Ectodermal cell (in vitro differentiated cells): ENCODE data around the gene RNF180.
"Not testable (repeated sequence)": the region's sequence is repeated elsewhere in the genome, so short reads cannot be mapped to it uniquely, and the experiment has no call there.

Source experiments
- H3K27ac ChIP-seq: 2 replicates; pipeline ENCODE4 v1.7.0; 2013; ENCODE audit warnings: mild to moderate bottlenecking, low read depth, low read length; ENCODE audit not compliant: insufficient read depth, poor library complexity, severe bottlenecking
- H3K27me3 ChIP-seq: 2 replicates; pipeline ENCODE4 v1.7.0; 2013; ENCODE audit warnings: mild to moderate bottlenecking, low read length; ENCODE audit not compliant: insufficient read depth, control insufficient read depth, poor library complexity, severe bottlenecking
- H3K36me3 ChIP-seq: one replicate; pipeline ENCODE4 v1.7.0; 2013; ENCODE audit warnings: low read length; ENCODE audit not compliant: control insufficient read depth, insufficient read depth
- H3K4me1 ChIP-seq: one replicate; pipeline ENCODE4 v1.7.0; 2013; ENCODE audit warnings: low read length; ENCODE audit not compliant: control insufficient read depth, insufficient read depth
- H3K4me3 ChIP-seq: 2 replicates; pipeline ENCODE4 v1.7.0; 2013; ENCODE audit warnings: low read depth, low read length, control low read depth; ENCODE audit not compliant: insufficient read depth
- H3K9me3 ChIP-seq: 2 replicates; pipeline ENCODE4 v1.7.0; 2013; ENCODE audit warnings: mild to moderate bottlenecking, low read length, moderate library complexity; ENCODE audit not compliant: control insufficient read depth
- WGBS, 2 experiments: methylation state at CpG; one replicate each; pipeline ENCODE4 v1.1.7; 2013; ENCODE audit warnings: missing lambda C conversion rate in 2 of 2; 5-methylcytosine and 5-hydroxymethylcytosine counted together

The RNF180 gene

DNA sequence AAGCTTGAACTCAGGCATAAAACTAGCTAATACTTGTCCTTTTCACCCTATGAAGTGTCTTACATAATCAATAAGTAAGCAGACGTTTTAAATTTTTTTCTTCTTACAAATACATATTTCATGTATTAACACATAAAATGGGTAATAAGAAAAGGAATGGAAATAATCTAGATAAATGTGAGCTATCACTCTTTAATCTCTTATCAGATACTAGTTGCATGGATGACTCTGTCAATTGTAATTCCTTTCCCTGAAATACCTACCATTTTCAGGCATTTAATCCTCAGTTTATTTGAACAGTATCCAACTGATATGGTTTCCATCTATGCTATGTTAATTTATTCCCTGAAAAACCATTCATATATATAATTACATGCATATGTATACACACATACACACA lies 174.1 kb downstream of the RNF180 start:
- H3K4me1 ChIP-seq, result no peaks in the 10 kb centered on the region
- H3K36me3 ChIP-seq, result no peaks in the 10 kb centered on the region
- no CpG with 5 or more reads among the region's 1 CpG for WGBS, 2 experiments
- H3K27me3 ChIP-seq, result no peaks in the 10 kb centered on the region
- no peak overlapping the region for H3K27ac ChIP-seq
- H3K4me3 ChIP-seq, result no peak overlapping the region
- H3K9me3 ChIP-seq, result no peaks in the 10 kb centered on the region

GRCh38 chr5:64340293-64340692 lies 174.7 kb downstream of the RNF180 start:
- H3K27ac ChIP-seq, result no peak overlapping the region
- H3K4me3 ChIP-seq, result no peak overlapping the region
- H3K4me1 ChIP-seq, result no peaks in the 10 kb centered on the region
- no peaks in the 10 kb centered on the region for H3K27me3 ChIP-seq
- WGBS, 2 experiments, result 83 to 100% methylated on average over 1 of the region's 1 CpG
- no peaks in the 10 kb centered on the region for H3K9me3 ChIP-seq
- H3K36me3 ChIP-seq, result no peaks in the 10 kb centered on the region

DNA sequence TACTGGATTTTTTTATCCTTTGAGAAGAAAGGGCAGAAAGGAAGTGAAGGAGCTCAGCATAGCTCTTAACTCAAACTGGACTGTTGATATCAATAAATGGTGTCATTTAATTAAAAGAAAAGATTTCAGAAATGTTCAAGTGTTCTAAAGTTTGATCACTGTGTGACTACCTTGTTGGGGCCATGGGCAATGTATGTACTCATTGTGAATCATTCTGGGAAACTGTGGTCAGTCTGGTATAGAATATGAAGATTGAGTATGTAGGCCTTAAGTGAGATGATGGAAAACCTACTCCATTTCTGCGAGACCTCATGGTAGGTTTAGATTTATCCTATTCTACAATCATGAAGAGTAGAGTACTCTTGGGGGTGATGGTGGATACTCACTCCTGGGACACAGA lies 175.7 kb downstream of the RNF180 start:
- no peaks in the 10 kb centered on the region for H3K27me3 ChIP-seq
- no peak overlapping the region for H3K27ac ChIP-seq
- no peaks in the 10 kb centered on the region for H3K9me3 ChIP-seq
- 86 to 100% methylated on average over 1 of the region's 1 CpG for WGBS, 2 experiments
- H3K36me3 ChIP-seq, result no peaks in the 10 kb centered on the region
- H3K4me3 ChIP-seq, result no peak overlapping the region
- no peaks in the 10 kb centered on the region for H3K4me1 ChIP-seq

- no peaks in the 10 kb centered on the region for H3K9me3 ChIP-seq
- H3K27ac ChIP-seq, result no peak overlapping the region
- no peaks in the 10 kb centered on the region for H3K4me1 ChIP-seq
- H3K27me3 ChIP-seq, result no peaks in the 10 kb centered on the region
- WGBS, 2 experiments, result 94 to 100% methylated on average over 1 of the region's 1 CpG
- no peak overlapping the region for H3K4me3 ChIP-seq
- H3K36me3 ChIP-seq, result no peaks in the 10 kb centered on the region
Measured at GRCh38 chr5:64344501-64344900, 178.9 kb downstream of the RNF180 start.

DNA sequence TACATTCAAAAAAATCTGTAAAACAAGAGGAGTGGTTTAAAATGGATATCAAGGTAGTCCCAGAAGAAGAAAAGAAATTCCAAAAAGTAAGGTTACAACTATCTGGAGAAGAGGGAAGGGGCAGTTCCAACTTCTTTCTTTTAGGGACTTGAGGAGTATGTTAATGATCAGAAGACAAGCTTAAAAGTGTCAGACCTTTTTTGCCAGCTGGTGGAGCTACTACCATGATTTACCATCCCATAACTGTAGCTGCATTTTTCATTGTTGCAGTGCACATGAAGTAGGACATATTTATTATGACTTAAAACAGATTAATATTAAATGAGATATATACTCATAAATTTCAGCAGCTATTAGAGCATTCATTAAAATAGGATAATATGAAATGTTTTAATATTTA lies 181.7 kb downstream of the RNF180 start:
- no peaks in the 10 kb centered on the region for H3K9me3 ChIP-seq
- H3K4me1 ChIP-seq, result no peaks in the 10 kb centered on the region
- H3K27me3 ChIP-seq, result no peaks in the 10 kb centered on the region
- H3K4me3 ChIP-seq, result no peak overlapping the region
- H3K27ac ChIP-seq, result no peak overlapping the region
- no peaks in the 10 kb centered on the region for H3K36me3 ChIP-seq

DNA sequence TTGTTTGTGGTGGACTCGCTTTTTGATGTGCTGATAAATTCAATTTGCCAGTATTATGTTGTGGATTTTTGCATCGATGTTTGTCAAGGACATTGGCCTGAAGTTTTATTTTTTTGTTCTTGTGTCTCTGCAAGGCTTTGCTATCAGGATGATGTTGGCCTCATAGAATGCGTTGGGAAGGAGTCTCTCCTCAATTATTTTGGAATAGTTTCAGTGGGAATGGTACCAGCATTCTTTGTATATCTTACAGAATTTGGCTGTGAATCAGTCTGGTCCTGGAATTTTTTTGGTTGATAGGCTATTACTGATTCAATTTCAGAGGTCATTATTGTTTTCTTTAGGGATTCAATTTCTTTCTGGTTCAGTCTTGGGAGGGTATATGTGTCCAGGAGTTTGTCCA lies 198.8 kb downstream of the RNF180 start:
- H3K27me3 ChIP-seq, result no peaks in the 10 kb centered on the region
- H3K9me3 ChIP-seq, result no peaks in the 10 kb centered on the region
- H3K36me3 ChIP-seq, result no peaks in the 10 kb centered on the region
- 90 to 92% methylated on average over 3 of the region's 3 CpGs for WGBS, 2 experiments
- no peak overlapping the region for H3K27ac ChIP-seq
- H3K4me3 ChIP-seq, result no peak overlapping the region
- H3K4me1 ChIP-seq, result no peaks in the 10 kb centered on the region

DNA sequence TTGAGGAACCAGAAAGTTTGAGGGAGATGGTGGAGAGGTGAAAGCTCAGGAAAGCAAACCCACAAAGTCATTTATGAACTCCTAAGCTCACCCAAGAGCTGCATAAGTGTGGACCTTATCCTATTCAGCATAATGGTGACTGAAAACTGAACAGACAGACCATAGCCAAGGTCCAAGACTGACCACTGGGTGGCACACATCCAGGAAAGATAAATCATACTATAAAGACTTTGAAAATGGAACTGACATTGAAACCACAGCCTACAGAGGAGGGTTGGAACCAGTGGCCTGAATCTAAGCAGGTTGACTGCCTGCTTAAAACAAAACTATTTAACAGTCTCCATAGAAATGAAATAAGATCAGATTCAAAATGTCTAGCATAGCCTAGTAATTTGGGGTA lies 219.1 kb downstream of the RNF180 start:
- no peaks in the 10 kb centered on the region for H3K36me3 ChIP-seq
- no peaks in the 10 kb centered on the region for H3K27me3 ChIP-seq
- H3K4me1 ChIP-seq, result no peaks in the 10 kb centered on the region
- no peak overlapping the region for H3K4me3 ChIP-seq
- no peaks in the 10 kb centered on the region for H3K9me3 ChIP-seq
- H3K27ac ChIP-seq, result no peak overlapping the region

DNA sequence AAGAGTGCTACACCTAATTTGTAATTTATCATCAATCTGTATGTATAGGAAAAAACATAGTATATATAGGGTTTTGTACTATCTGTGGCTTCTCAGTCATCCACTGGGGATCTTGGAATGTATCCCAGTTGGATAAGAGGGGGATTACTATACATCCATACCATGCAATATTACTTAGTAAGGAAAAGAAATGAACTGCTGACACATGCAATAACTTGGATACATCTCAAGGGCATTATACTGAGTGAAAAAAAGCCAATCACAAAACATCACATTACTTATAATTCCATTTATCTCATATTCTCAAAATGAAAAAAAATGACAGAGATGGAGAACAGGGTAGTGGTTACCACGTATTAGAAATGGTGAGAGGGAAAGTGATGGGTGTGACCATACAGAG lies 231.9 kb downstream of the RNF180 start:
- 78 to 100% methylated on average over 1 of the region's 1 CpG for whole genome bisulfite sequencing, 2 experiments
- Histone ChIP-seq H3K4me1 (no peaks in the 10 kb centered on the region), H3K27ac (no peak overlapping the region)

DNA sequence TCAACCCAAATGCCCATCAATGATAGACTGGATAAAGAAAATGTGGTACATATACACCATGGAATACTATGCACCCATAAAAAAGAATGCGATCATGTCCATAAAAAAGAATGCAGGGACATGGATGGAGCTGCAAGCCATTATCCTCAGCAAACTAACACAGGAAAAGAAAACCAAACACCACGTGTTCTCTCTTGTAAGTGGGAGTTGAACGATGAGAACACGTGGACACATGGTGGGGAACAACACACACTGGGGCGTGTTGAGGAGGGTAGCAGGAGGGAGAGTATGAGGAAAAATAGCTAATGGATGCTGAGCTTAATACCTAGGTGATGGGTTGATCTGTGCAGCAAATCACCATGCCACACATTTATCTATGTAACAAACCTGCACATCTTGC lies 233.1 kb downstream of the RNF180 start:
- H3K4me1 ChIP-seq, H3K36me3 ChIP-seq, H3K27me3 ChIP-seq, H3K27ac ChIP-seq, H3K4me3 ChIP-seq, H3K9me3 ChIP-seq: not testable (repeated sequence)
- 92 to 95% methylated on average over 5 of the region's 5 CpGs for WGBS, 2 experiments

More for the DNA sequence above, 231.9 kb downstream of the RNF180 start:
- Histone ChIP-seq H3K4me3 (no peak overlapping the region), H3K9me3 (no peaks in the 10 kb centered on the region), H3K36me3 (no peaks in the 10 kb centered on the region), H3K27me3 (no peaks in the 10 kb centered on the region)

DNA sequence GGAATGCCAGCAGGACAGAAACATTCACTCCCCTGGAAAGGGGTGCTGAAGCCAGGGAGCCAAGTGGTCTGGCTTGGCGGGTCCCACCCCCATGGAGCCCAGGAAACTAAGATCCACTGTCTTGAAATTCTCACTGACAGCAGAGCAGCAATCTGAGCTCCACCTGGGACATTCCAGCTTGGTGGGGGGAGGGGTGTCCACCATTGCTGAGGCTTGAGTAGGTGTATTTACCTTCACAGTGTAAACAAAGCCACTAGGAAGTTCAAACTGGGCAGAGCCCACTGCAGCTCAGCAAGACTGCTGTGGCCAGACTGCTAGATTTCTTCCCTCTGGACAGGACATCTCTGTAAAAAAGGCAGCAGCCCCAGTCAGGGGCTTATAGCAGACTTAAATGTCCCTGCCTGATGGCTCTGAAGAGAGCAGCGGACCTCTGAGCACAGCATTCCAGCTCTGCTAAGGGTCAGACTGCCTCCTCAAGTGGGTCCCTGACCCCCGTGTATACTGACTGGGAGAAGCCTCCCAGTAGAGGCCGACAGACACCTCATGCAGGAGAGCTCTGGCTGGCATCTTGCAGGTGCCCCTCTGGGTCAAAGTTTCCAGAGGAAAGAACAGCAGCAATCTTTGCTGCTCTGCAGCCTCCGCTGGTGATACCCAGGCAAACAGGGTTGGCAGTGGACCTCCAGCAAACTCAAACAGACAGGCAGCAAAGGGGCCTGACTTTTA lies 241.6 kb downstream of the RNF180 start:
- not testable (repeated sequence) for H3K27ac ChIP-seq, H3K27me3 ChIP-seq, H3K4me1 ChIP-seq, H3K9me3 ChIP-seq, H3K4me3 ChIP-seq, H3K36me3 ChIP-seq
- 83 to 84% methylated on average over 5 of the region's 5 CpGs for WGBS, 2 experiments

DNA sequence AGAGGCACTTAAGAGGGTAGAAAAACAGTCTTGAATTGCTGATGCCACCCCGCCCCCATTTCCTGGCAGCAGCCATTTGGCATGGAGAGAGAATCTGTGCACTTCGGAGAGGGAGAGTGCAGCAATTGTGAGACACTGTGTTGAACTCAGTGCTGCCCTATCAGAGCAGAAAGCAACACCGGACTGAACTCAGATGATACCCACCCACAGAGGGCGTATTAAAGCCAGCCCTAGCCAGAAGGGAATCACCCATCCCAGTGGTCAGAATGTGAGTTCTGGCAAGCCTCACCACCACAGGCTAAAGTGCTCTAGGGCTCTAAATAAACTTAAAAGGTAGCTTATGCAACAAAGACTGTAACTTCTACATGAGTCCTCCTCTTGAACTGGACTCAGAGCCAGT lies 251.7 kb downstream of the RNF180 start:
- Histone ChIP-seq H3K27ac (no peak overlapping the region), H3K9me3 (no peaks in the 10 kb centered on the region), H3K27me3 (no peaks in the 10 kb centered on the region), H3K4me1 (no peaks in the 10 kb centered on the region), H3K36me3 (no peaks in the 10 kb centered on the region), H3K4me3 (no peak overlapping the region)
- WGBS, 2 experiments, result 75 to 87% methylated on average over 4 of the region's 4 CpGs
